NCI-H510A (cell line): ENCODE data around the gene DSCAM.

Source experiments
- DNase-seq: peaks from one replicate; lab custom pipeline; 2025; lab: John Stamatoyannopoulos, UW

DSCAM gene

DNA sequence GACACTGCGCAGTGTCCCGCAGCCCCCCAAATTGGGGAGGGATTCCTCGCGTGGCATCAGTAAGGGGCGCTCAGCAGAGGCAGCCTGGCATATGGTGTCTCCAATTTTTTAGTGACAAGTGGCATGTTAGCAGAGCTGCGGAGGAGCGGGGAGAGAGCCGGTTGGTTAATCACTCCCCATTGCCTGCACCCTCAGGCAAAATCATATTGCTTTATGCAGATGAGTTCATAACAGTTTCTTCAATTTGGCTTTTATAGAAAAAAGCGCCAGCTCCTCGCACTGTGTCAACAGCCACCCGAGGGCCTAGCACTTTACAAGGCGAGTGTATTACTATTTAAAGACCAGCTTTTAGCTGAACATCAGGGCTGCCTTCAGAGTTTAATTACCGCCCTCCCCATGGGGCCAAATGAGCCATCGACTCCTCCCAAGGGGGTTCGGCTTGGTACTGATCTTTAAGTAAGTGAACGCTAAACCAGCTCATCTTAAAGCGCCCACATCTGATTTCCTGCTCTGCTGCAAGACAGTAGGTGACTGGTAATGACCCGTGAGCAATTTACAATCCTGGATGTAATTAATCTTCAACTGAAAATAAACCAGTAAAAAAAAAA is 298.9 kb downstream of the DSCAM start:
- no peak for DNase-seq

- no peak for DNase-seq
Measured at GRCh38 chr21:40546647-40547046, 300.3 kb downstream of the DSCAM start.

- no peak for DNase-seq
Measured at GRCh38 chr21:40540216-40540615, 306.7 kb downstream of the DSCAM start.

- DNase-seq: no peak
Measured at GRCh38 chr21:40534886-40535285, 312.1 kb downstream of the DSCAM start.

- no peak for DNase-seq
Measured at GRCh38 chr21:40531431-40532110, 315.4 kb downstream of the DSCAM start.

DNA sequence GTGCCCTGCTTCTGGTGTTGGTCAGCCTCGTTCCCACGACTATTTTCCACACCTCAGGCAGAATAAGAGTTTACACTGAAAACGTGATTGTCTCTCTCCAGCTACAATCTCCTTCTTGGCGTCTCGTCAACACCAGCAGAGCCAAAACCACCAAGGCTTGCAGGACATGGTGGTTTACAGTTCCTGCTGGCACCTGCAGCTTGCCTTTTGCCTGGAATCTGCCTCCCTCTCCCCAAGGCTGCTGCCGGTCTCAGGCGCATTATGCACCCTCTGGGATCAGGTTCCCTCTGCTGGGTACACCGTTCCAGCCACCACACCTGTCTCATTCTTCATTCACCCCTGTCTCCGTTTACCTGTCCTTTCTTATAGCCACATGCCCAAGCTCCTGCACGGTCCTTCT is 315.9 kb downstream of the DSCAM start:
- DNase-seq: no peak

DNA sequence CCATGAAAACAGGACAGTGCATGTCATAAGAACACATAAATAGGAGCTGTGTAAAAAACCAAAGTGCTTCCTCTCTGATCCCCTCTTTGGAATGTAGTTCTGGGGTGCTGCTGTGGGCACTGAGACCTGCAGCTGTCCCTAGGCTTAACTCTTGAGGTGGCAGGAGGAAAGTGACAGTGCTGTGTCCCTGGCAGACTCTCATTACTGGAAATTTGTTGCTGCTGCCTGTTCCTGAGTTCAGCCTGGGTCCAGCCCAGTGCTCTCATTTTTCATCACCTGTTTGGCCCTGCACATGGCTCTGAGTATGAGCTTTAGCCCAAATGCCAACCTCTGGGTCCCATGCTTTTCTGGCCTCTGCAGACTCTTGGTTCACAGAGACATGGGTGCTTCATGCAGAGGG is 329.3 kb downstream of the DSCAM start:
- DNase-seq: no peak

GRCh38 chr21:40516335-40516734 is 330.6 kb downstream of the DSCAM start:
- DNase-seq: no peak

- DNase-seq: no peak
Measured at GRCh38 chr21:40512590-40512989, 334.4 kb downstream of the DSCAM start.

DNA sequence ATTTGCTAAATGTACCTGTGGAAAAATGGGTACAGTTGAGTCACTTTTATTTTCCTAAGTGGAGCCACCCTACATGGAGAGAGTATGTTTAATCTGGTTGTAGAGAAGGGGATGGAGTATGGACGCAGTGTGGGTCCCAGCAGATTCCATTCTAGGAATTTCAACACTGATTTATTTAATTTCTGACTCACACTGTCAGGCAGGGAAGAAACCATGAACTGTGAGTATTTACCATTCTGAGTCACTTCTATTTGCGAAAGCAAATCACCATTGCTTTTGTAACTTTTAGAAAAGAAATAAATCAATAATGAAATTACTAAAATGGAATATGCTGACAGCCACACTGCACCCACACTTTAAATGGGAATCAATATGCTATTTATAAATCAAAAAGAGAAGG is 339.0 kb downstream of the DSCAM start:
- no peak for DNase-seq

DNA sequence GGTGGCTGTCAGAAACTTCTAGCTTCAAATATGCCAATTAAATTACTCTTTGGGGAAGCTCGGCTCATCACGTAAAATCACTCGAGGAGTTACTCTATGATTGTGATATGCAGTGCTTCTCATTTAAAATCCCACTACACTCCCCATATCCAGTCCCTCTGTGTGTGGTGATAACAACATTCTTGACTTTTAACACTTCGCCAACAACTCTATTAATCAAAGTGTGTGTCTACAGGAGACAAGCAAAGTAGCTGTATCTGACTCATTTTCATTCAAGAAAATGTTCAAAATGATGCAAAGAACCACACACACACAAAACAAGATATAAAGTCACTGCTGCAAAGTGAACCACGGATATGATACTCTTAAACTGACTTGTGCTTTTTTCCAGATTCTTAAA is 341.3 kb downstream of the DSCAM start:
- DNase-seq: no peak

DNA sequence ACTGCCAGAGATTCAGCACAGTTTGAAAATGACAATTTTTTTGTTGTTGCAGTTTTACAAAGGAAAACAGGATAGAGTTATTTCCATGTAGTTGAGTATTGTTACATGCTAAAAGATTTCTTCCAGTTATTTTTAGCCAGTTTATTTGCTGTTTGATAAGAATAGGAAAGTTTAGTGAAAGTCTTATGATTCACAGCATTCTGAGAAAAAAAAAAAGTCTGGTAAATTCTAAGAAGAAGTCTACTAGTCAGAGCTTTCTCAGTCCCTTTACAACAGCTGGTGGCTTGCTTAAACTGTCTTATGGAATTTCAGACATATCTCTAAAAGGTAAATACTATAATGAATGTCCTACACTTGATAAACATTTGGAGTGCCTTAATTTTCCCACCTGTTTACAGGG is 341.7 kb downstream of the DSCAM start:
- DNase-seq: no peak

- DNase-seq: no peak
Measured at GRCh38 chr21:40504825-40505224, 342.1 kb downstream of the DSCAM start.

- no peak for DNase-seq
Measured at GRCh38 chr21:40496116-40496515, 350.8 kb downstream of the DSCAM start.

GRCh38 chr21:40490408-40490807 is 356.6 kb downstream of the DSCAM start:
- DNase-seq: no peak

GRCh38 chr21:40489001-40489400 is 358.0 kb downstream of the DSCAM start:
- DNase-seq: no peak

- DNase-seq: no peak
Measured at GRCh38 chr21:40481764-40482163, 365.2 kb downstream of the DSCAM start.

- DNase-seq: no peak
Measured at GRCh38 chr21:40474513-40474912, 372.4 kb downstream of the DSCAM start.

DNA sequence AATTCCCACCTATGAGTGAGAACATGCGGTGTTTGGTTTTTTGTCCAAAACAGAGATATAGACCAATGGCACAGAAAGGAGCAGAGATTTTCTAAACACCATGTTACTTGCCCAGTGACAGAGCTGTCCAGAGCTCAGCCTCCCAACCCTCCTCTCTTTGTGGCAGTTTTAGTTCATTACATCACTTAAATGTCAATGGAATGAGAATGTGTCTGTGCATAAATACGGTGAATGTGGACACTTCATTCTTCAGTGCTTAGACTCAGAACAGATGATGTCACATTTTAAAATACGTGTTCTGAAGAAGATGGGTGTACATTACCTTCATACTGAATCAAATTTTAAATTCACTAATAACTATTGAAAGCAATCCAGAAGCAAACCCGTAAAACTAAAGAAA is 374.9 kb downstream of the DSCAM start:
- no peak for DNase-seq

DNA sequence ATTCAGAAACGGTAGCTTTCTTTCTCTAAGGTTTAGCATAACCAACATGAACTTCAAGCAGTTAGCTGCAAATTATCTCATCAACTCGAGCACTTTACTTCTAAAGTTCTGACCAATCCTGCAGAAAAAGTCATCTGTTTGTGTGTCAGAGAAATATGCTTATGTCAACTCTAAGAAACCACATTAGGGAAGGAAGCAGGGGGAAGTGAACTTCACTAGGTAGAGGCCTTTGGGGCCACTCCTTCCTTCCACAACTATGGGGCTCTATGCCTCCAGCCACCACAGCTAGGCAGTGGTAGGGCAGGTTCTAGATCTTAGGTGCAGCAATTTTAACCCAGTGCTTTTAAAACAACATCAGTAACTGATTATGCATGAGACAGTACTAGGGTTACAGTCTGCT is 375.9 kb downstream of the DSCAM start:
- DNase-seq: no peak

- DNase-seq: no peak
Measured at GRCh38 chr21:40466893-40467483, 380.0 kb downstream of the DSCAM start.

GRCh38 chr21:40465382-40465781 is 381.6 kb downstream of the DSCAM start:
- no peak for DNase-seq

- DNase-seq: no peak
Measured at GRCh38 chr21:40463176-40463575, 383.8 kb downstream of the DSCAM start.

DNA sequence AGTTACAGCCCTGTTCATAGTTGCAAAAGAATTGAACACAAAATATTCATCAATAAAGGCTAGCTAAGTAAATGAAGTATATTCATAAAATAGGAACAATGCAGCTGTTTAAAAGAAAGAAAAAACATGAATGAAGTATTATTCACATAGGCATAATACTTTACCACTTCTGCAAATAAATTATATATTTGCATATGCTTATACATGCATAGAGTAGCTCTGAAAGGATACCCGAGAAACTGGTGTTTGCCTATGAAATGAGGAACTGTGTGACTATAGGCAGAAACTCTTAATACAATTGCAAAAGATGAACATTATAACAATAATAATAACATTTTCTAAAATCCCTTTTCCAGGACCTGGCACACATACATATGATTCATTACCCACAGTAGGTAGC is 385.9 kb downstream of the DSCAM start:
- no peak for DNase-seq
